SK-N-SH treated with all-trans-retinoic acid at 6 μM for 48 hours (cell line): ENCODE measurements around the gene KCNQ5.
"Not testable (repeated sequence)": the region's sequence is repeated elsewhere in the genome, so short reads cannot be mapped to it uniquely, and the experiment has no call there.

Source experiments
- ATAC-seq: fragments of 200-7000 bp; cut with Tn5 transposase; 3 replicates; pipeline ENCODE4 v1.9.1; 2020; ENCODE audit warnings: mild to moderate bottlenecking, moderate library complexity
- ARNTL ChIP-seq: fragments of 450-650 bp; formaldehyde crosslinking; IDR thresholded peaks from 2 replicates; pipeline ENCODE4 v1.5.0; 2020; ENCODE audit warnings: low read depth, mild to moderate bottlenecking, moderate library complexity, borderline replicate concordance
- BACH2 ChIP-seq: fragments of 250-450 bp; sonication (Bioruptor Pico); IDR thresholded peaks from 2 replicates; pipeline ENCODE4 v1.9.0; 2021; ENCODE audit warnings: mild to moderate bottlenecking, borderline replicate concordance
- CREB5 ChIP-seq: fragments of 250-450 bp; sonication (Bioruptor Pico); IDR thresholded peaks from 2 replicates; pipeline ENCODE4 v1.5.1; 2020; ENCODE audit warnings: low read depth, mild to moderate bottlenecking, moderate library complexity
- CSDC2 ChIP-seq: fragments of 250-450 bp; sonication (Bioruptor Pico); IDR thresholded peaks from 2 replicates; pipeline ENCODE4 v1.5.0; 2020; ENCODE audit warnings: mild to moderate bottlenecking, moderate library complexity
- CSRNP3 ChIP-seq: fragments of 250-450 bp; sonication (Bioruptor Pico); IDR thresholded peaks from 2 replicates; pipeline ENCODE4 v1.5.1; 2021; ENCODE audit warnings: mild to moderate bottlenecking, moderate library complexity
- ESRRG ChIP-seq: fragments of 250-450 bp; sonication (Bioruptor Pico); IDR thresholded peaks from 2 replicates; pipeline ENCODE4 v1.6.1; 2021; ENCODE audit warnings: mild to moderate bottlenecking
- GLIS3 ChIP-seq: fragments of 250-450 bp; sonication (Bioruptor Pico); IDR thresholded peaks from 2 replicates; pipeline ENCODE4 v1.5.0; 2020; ENCODE audit warnings: mild to moderate bottlenecking, moderate library complexity
- ISL1 ChIP-seq: fragments of 250-450 bp; sonication (Bioruptor Pico); IDR thresholded peaks from 2 replicates; pipeline ENCODE4 v2.1.2; 2022; ENCODE audit warnings: mild to moderate bottlenecking, moderate library complexity
- OSR1 ChIP-seq: fragments of 250-450 bp; sonication (Bioruptor Pico); IDR thresholded peaks from 2 replicates; pipeline ENCODE4 v1.8.0; 2022; ENCODE audit warnings: moderate library complexity, mild to moderate bottlenecking, inconsistent platforms
- POU6F1 ChIP-seq: fragments of 250-450 bp; sonication (Bioruptor Pico); IDR thresholded peaks from 2 replicates; pipeline ENCODE4 v1.8.0; 2021; ENCODE audit warnings: low read depth, mild to moderate bottlenecking, moderate library complexity, borderline replicate concordance
- RARB ChIP-seq: fragments of 250-450 bp; sonication (Bioruptor Pico); IDR thresholded peaks from 2 replicates; pipeline ENCODE4 v1.8.0; 2021; ENCODE audit warnings: mild to moderate bottlenecking, moderate library complexity
- TCF4 ChIP-seq: fragments of 250-450 bp; sonication (Bioruptor Pico); IDR thresholded peaks from 2 replicates; pipeline ENCODE4 v1.8.0; 2021; ENCODE audit warnings: mild to moderate bottlenecking, moderate library complexity, borderline replicate concordance
- TOX ChIP-seq: fragments of 250-450 bp; sonication (Bioruptor Pico); IDR thresholded peaks from 2 replicates; pipeline ENCODE4 v1.8.0; 2021; ENCODE audit warnings: mild to moderate bottlenecking, moderate library complexity, borderline replicate concordance
- ZFP3 ChIP-seq: fragments of 250-450 bp; sonication (Bioruptor Pico); IDR thresholded peaks from 2 replicates; pipeline ENCODE4 v1.5.0; 2020; ENCODE audit warnings: mild to moderate bottlenecking, moderate library complexity
- ZFP30 ChIP-seq: fragments of 450-650 bp; formaldehyde crosslinking; IDR thresholded peaks from 2 replicates; pipeline ENCODE4 v1.5.0; 2022; ENCODE audit warnings: mild to moderate bottlenecking, moderate library complexity
- ZNF565 ChIP-seq: fragments of 450-650 bp; formaldehyde crosslinking; conservative IDR thresholded peaks from 2 replicates; pipeline ENCODE4 v1.5.0; 2020; ENCODE audit warnings: low read depth, mild to moderate bottlenecking, moderate library complexity
- ZNF70 ChIP-seq: fragments of 450-650 bp; formaldehyde crosslinking; IDR thresholded peaks from 2 replicates; pipeline ENCODE4 v1.5.0; 2020; ENCODE audit warnings: mild to moderate bottlenecking, moderate library complexity
- ZNF8 ChIP-seq: fragments of 450-650 bp; formaldehyde crosslinking; IDR thresholded peaks from 2 replicates; pipeline ENCODE4 v1.5.0; 2020; ENCODE audit warnings: mild to moderate bottlenecking, moderate library complexity
- TF ChIP-seq, protein P1 (sequence below): fragments of 250-450 bp; sonication (Bioruptor Pico); IDR thresholded peaks from 2 replicates; pipeline ENCODE4 v1.8.0; 2020; ENCODE audit warnings: mild to moderate bottlenecking, moderate library complexity, borderline replicate concordance
- TF ChIP-seq, protein P2 (sequence below): fragments of 250-450 bp; sonication (Bioruptor Pico); IDR thresholded peaks from 2 replicates; pipeline ENCODE4 v1.5.0; 2020; ENCODE audit warnings: mild to moderate bottlenecking, moderate library complexity

KCNQ5 gene

GRCh38 chr6:72976484-72976883 is 354.6 kb downstream of the KCNQ5 start:
- no peak for ATAC-seq
- no peak for TF ChIP-seq ARNTL (CRISPR knock-in tag)
- no peak for TF ChIP-seq CREB5 (CRISPR knock-in tag)
- no peak for TF ChIP-seq TCF4
- TF ChIP-seq RARB (CRISPR knock-in tag): no peak
- no peak for TF ChIP-seq CSRNP3
- no peak for TF ChIP-seq OSR1 (CRISPR knock-in tag)
- no peak for TF ChIP-seq ESRRG
- TF ChIP-seq ZNF70 (CRISPR knock-in tag): no peak
- TF ChIP-seq POU6F1 (CRISPR knock-in tag): no peak
- TF ChIP-seq GLIS3 (CRISPR knock-in tag): no peak
- TF ChIP-seq, protein P1, sequence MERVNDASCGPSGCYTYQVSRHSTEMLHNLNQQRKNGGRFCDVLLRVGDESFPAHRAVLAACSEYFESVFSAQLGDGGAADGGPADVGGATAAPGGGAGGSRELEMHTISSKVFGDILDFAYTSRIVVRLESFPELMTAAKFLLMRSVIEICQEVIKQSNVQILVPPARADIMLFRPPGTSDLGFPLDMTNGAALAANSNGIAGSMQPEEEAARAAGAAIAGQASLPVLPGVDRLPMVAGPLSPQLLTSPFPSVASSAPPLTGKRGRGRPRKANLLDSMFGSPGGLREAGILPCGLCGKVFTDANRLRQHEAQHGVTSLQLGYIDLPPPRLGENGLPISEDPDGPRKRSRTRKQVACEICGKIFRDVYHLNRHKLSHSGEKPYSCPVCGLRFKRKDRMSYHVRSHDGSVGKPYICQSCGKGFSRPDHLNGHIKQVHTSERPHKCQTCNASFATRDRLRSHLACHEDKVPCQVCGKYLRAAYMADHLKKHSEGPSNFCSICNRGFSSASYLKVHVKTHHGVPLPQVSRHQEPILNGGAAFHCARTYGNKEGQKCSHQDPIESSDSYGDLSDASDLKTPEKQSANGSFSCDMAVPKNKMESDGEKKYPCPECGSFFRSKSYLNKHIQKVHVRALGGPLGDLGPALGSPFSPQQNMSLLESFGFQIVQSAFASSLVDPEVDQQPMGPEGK (CRISPR knock-in tag): no peak
- no peak for TF ChIP-seq ZFP30 (CRISPR knock-in tag)
- TF ChIP-seq ZNF565 (CRISPR knock-in tag): no peak
- no peak for TF ChIP-seq ZFP3
- TF ChIP-seq, protein P2, sequence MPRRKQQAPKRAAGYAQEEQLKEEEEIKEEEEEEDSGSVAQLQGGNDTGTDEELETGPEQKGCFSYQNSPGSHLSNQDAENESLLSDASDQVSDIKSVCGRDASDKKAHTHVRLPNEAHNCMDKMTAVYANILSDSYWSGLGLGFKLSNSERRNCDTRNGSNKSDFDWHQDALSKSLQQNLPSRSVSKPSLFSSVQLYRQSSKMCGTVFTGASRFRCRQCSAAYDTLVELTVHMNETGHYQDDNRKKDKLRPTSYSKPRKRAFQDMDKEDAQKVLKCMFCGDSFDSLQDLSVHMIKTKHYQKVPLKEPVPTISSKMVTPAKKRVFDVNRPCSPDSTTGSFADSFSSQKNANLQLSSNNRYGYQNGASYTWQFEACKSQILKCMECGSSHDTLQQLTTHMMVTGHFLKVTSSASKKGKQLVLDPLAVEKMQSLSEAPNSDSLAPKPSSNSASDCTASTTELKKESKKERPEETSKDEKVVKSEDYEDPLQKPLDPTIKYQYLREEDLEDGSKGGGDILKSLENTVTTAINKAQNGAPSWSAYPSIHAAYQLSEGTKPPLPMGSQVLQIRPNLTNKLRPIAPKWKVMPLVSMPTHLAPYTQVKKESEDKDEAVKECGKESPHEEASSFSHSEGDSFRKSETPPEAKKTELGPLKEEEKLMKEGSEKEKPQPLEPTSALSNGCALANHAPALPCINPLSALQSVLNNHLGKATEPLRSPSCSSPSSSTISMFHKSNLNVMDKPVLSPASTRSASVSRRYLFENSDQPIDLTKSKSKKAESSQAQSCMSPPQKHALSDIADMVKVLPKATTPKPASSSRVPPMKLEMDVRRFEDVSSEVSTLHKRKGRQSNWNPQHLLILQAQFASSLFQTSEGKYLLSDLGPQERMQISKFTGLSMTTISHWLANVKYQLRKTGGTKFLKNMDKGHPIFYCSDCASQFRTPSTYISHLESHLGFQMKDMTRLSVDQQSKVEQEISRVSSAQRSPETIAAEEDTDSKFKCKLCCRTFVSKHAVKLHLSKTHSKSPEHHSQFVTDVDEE: no peak
- no peak for TF ChIP-seq ZNF8 (CRISPR knock-in tag)

GRCh38 chr6:72977114-72977513 is 355.2 kb downstream of the KCNQ5 start:
- peak; percentile 88 for ATAC-seq
- TF ChIP-seq TOX (CRISPR knock-in tag): no peak
- TF ChIP-seq ARNTL (CRISPR knock-in tag): no peak
- TF ChIP-seq, protein P2: no peak
- no peak for TF ChIP-seq GLIS3 (CRISPR knock-in tag)
- TF ChIP-seq ZNF8 (CRISPR knock-in tag): no peak
- no peak for TF ChIP-seq ISL1 (CRISPR knock-in tag)
- TF ChIP-seq CREB5 (CRISPR knock-in tag): no peak
- TF ChIP-seq, protein P1 (CRISPR knock-in tag): no peak
- TF ChIP-seq CSDC2: no peak
- TF ChIP-seq ESRRG: no peak
- TF ChIP-seq BACH2 (CRISPR knock-in tag): no peak

GRCh38 chr6:72978808-72979207 is 356.9 kb downstream of the KCNQ5 start:
- ATAC-seq: not testable (repeated sequence)

- ATAC-seq: not testable (repeated sequence)
Observed at GRCh38 chr6:72984189-72984831, 362.4 kb downstream of the KCNQ5 start.
